ENCODE data around the gene IL1B.

DNA sequence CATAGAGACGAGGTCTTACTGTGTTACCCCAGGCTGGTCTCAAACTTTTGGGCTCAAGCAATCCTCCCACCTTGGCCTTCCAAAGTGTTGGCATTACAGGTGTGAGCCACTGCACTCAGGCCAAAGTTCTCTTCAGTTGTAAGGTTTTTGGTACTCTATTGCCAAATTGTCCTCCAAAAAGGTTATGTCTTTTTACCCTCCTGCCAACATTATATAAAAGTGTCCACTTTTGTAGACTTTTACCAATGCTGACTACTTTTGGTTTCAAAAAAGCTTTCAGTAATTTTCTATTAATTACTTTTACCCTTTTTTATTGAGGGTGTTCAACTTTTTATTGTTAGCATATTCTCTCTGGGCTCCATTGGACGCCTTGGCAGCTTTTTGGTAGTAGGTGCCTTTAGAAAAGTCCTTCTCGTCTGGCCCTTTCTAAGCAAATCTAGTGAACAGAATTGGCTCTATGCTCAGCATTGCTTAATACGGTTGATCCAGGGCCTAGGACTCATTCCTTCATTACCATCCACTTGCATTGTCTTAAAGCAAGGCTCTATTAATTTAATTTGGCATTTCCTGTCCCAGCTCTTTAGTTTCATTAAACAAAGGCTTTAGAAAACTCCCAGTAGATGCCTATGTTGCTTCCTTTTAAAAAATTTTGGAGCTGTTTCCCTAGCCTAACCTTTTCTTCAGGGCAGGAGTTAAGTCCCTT, 35.5 kb downstream of the IL1B start:
- TF ChIP-seq POLR2A (IDR thresholded peaks at IDR 0.05) = no peak
- TF ChIP-seq, protein P1, sequence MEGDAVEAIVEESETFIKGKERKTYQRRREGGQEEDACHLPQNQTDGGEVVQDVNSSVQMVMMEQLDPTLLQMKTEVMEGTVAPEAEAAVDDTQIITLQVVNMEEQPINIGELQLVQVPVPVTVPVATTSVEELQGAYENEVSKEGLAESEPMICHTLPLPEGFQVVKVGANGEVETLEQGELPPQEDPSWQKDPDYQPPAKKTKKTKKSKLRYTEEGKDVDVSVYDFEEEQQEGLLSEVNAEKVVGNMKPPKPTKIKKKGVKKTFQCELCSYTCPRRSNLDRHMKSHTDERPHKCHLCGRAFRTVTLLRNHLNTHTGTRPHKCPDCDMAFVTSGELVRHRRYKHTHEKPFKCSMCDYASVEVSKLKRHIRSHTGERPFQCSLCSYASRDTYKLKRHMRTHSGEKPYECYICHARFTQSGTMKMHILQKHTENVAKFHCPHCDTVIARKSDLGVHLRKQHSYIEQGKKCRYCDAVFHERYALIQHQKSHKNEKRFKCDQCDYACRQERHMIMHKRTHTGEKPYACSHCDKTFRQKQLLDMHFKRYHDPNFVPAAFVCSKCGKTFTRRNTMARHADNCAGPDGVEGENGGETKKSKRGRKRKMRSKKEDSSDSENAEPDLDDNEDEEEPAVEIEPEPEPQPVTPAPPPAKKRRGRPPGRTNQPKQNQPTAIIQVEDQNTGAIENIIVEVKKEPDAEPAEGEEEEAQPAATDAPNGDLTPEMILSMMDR (IDR thresholded peaks at IDR 0.05) = no peak

All from breast epithelium (tissue), 3 donors.